IMR-90 (cell line): ENCODE measurements around the gene ZC3H15. TPM values are rescaled to one million over a fixed set of nuclear protein-coding genes. Genes with fewer than 3 reads are reported as not detected.

Experiments used
- ATAC-seq: fragments of 200-7000 bp; cut with Tn5 transposase; 2 replicates; pipeline ENCODE4 v1.9.1; 2020; ENCODE audit warnings: low read depth, mild to moderate bottlenecking, moderate library complexity
- BruUV-seq: library from RNA; stranded (reverse); fragments of 400-500 nt; replicated peaks from 2 replicates; lab custom pipeline; 2021; lab: Mats Ljungman, UMichigan
- CTCF ChIA-PET: fragments of 300-600 bp; formaldehyde crosslinking; extraction: SDS; loops from one replicate; lab custom pipeline; 2021; ENCODE audit warnings: antibody characterized with exemption; lab: Yijun Ruan, JAX
- POLR2A ChIA-PET: fragments of 300-600 bp; sonication (Branson Sonifier 250); formaldehyde crosslinking; loops from one replicate; lab custom pipeline; 2022; ENCODE audit warnings: antibody characterized with exemption; ENCODE audit not compliant: unreplicated experiment; lab: Charles Lee
- DNase-seq: peaks from one replicate; pipeline ENCODE4 v3.0.0; 2013
- H2AFZ ChIP-seq: replicated peaks from 2 replicates; pipeline ENCODE3; 2013; ENCODE audit warnings: low read length, mild to moderate bottlenecking; ENCODE audit not compliant: poor library complexity
- H2AK5ac ChIP-seq: 2 replicates; pipeline ENCODE4 v1.6.1; 2013; ENCODE audit warnings: low read depth, low read length, inconsistent platforms
- H2AK9ac ChIP-seq: replicated peaks from 2 replicates; pipeline ENCODE3; 2013; ENCODE audit warnings: mild to moderate bottlenecking, low read depth, low read length, moderate library complexity; ENCODE audit not compliant: poor library complexity
- H2BK120ac ChIP-seq: 2 replicates; pipeline ENCODE4 v1.6.1; 2013; ENCODE audit warnings: low read depth, low read length, inconsistent platforms
- H2BK15ac ChIP-seq: 3 replicates; pipeline ENCODE4 v1.6.1; 2013; ENCODE audit warnings: low read depth, low read length, inconsistent platforms
- H2BK20ac ChIP-seq: 2 replicates; pipeline ENCODE4 v1.6.1; 2013; ENCODE audit warnings: low read depth, mild to moderate bottlenecking, inconsistent platforms, low read length, moderate library complexity
- H2BK5ac ChIP-seq: 2 replicates; pipeline ENCODE4 v1.6.1; 2013; ENCODE audit warnings: mild to moderate bottlenecking, low read depth, low read length, inconsistent platforms; ENCODE audit not compliant: poor library complexity, severe bottlenecking
- H3K14ac ChIP-seq: replicated peaks from 2 replicates; pipeline ENCODE4 v1.6.1; 2013; ENCODE audit warnings: low read depth, low read length, inconsistent platforms
- H3K18ac ChIP-seq: 2 replicates; pipeline ENCODE4 v1.6.1; 2013; ENCODE audit warnings: low read depth, low read length, control low read depth
- H3K23ac ChIP-seq: 2 replicates; pipeline ENCODE4 v1.6.1; 2013; ENCODE audit warnings: low read depth, low read length, inconsistent platforms
- H3K27ac ChIP-seq: 2 replicates; pipeline ENCODE4 v1.5.1; 2013; ENCODE audit warnings: mild to moderate bottlenecking, control low read depth, low read length; ENCODE audit not compliant: insufficient read depth
- H3K27me3 ChIP-seq: 2 replicates; pipeline ENCODE4 v1.6.1; 2013; ENCODE audit warnings: low read length; ENCODE audit not compliant: control insufficient read depth, insufficient read depth
- H3K36me3 ChIP-seq: 2 replicates; pipeline ENCODE4 v1.6.1; 2013; ENCODE audit warnings: low read length, mixed read lengths; ENCODE audit not compliant: control insufficient read depth, insufficient read depth
- H3K4ac ChIP-seq: 2 replicates; pipeline ENCODE4 v1.6.1; 2013; ENCODE audit warnings: low read depth, low read length, inconsistent platforms
- H3K4me1 ChIP-seq: 2 replicates; pipeline ENCODE4 v1.6.1; 2013; ENCODE audit warnings: low read length, mixed read lengths; ENCODE audit not compliant: control insufficient read depth, insufficient read depth
- H3K4me2 ChIP-seq: 2 replicates; pipeline ENCODE4 v1.6.1; 2013; ENCODE audit warnings: low read depth, mild to moderate bottlenecking, control low read depth, low read length, moderate library complexity
- H3K4me3 ChIP-seq: 2 replicates; pipeline ENCODE4 v1.5.1; 2013; ENCODE audit warnings: low read depth, mild to moderate bottlenecking, control low read depth, low read length, moderate library complexity; ENCODE audit not compliant: insufficient read depth
- H3K56ac ChIP-seq: 2 replicates; pipeline ENCODE4 v1.6.1; 2013; ENCODE audit warnings: low read length, inconsistent platforms; ENCODE audit not compliant: insufficient read depth; ENCODE audit errors: extremely low read depth
- H3K79me1 ChIP-seq, 2 experiments: 2 replicates each; pipeline ENCODE4 v1.6.1; 2013; ENCODE audit warnings: low read length in 2 of 2, inconsistent platforms in 1 of 2, low read depth in 1 of 2
- H3K9ac ChIP-seq: 2 replicates; pipeline ENCODE4 v1.6.1; 2013; ENCODE audit warnings: low read depth, low read length, control low read depth
- H3K9me1 ChIP-seq: 2 replicates; pipeline ENCODE4 v1.6.1; 2013; ENCODE audit warnings: low read length, inconsistent platforms; ENCODE audit not compliant: insufficient read depth
- H3K9me3 ChIP-seq: 2 replicates; pipeline ENCODE4 v1.6.1; 2013; ENCODE audit warnings: low read length; ENCODE audit not compliant: control insufficient read depth, insufficient read depth
- H4K20me1 ChIP-seq: 2 replicates; pipeline ENCODE4 v1.6.1; 2013; ENCODE audit warnings: low read length, inconsistent platforms; ENCODE audit not compliant: insufficient read depth
- H4K5ac ChIP-seq: 2 replicates; pipeline ENCODE4 v1.6.1; 2013; ENCODE audit warnings: mild to moderate bottlenecking, low read depth, low read length, control low read depth
- H4K8ac ChIP-seq, 2 experiments: 2 replicates each; pipeline ENCODE4 v1.6.1; 2013; ENCODE audit warnings: low read depth in 2 of 2, low read length in 2 of 2, control low read depth in 1 of 2, inconsistent platforms in 1 of 2
- H4K91ac ChIP-seq: 2 replicates; pipeline ENCODE4 v1.6.1; 2013; ENCODE audit warnings: low read depth, low read length, inconsistent platforms; ENCODE audit not compliant: insufficient read depth
- MXI1 ChIP-seq: IDR thresholded peaks from 2 replicates; pipeline ENCODE4 v1.6.1; 2012; ENCODE audit warnings: low read depth, mild to moderate bottlenecking, low read length, moderate library complexity, borderline replicate concordance
- RCOR1 ChIP-seq: IDR thresholded peaks from 2 replicates; pipeline ENCODE4 v1.6.1; 2012; ENCODE audit warnings: mild to moderate bottlenecking, low read length, improper control_type of control experiment; ENCODE audit not compliant: insufficient replicate concordance
- RFX5 ChIP-seq: IDR thresholded peaks from 2 replicates; pipeline ENCODE4 v1.8.0; 2012; ENCODE audit warnings: low read depth, mild to moderate bottlenecking, low read length, moderate library complexity
- WGBS, 2 experiments: methylation state at CpG; one replicate each; pipeline versions ENCODE4 v1.1.5 to v1.1.7; 2013; ENCODE audit warnings: missing lambda C conversion rate in 2 of 2; ENCODE audit not compliant: insufficient read length in 1 of 2; ENCODE audit errors: extremely low coverage in 2 of 2; 5-methylcytosine and 5-hydroxymethylcytosine counted together
- dilution Hi-C: fragments of 300-500 bp; cut with HindIII; formaldehyde crosslinking; loops from one replicate; pipeline ENCODE4 v1.14.3; 2018; ENCODE audit warnings: low sequenced_read_pairs; ENCODE audit not compliant: unreplicated experiment
- in situ Hi-C: fragments of 300-500 bp; cut with MboI; formaldehyde crosslinking; loops from 3 replicates; pipeline ENCODE4 v1.14.3; 2019; ENCODE audit warnings: low sequenced_read_pairs, inconsistent platforms, mixed read lengths
- intact Hi-C: fragments of 100-400 bp; cut with micrococcal nuclease; formaldehyde crosslinking; loops from 2 replicates; pipeline ENCODE4 v1.10.0; 2022
- polyA plus RNA-seq, 3 experiments: library from polyadenylated mRNA; depleted of rRNA; stranded (reverse); fragments of >200 nt; gene quantifications; 2 replicates each; pipeline ENCODE4 v1.2.3, GENCODE V29; 2012; ENCODE audit warnings: low replicate concordance in 1 of 3
- total RNA-seq: library from RNA; depleted of rRNA; stranded (reverse); fragments of >200 nt; gene quantifications from 2 replicates; pipeline ENCODE4 v1.2.3, GENCODE V29; 2012
- TF ChIP-seq, protein P1 (sequence below): fragments of 150-350 bp; IDR thresholded peaks from 2 replicates; pipeline ENCODE4 v1.6.1; 2017; ENCODE audit warnings: mild to moderate bottlenecking, antibody characterized with exemption, low read length, low read depth

ZC3H15 gene
- total and polyA plus RNA-seq, 2 of the 4 experiments (the other 2 are of a cell fraction), result 22.9 to 47.4 TPM

DNA sequence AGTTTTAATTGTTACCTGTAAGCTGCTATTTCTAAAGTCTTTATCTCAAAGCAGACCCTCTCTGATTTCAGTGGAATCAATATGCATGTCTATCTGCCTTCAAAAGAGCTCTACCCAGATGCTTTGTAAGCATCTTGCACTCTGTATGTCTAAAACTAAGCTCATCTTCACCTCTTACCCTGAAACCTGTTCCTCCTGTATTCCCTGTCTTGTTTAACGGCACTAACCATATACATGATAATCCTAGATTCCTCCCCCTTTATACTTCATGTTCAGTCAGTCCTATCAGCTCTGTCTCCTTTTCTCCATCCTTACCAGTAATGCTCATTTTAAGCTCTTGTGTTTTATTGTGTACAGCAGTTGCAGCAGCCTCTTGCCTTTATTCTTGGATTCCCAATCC lies 12.8 kb downstream of the ZC3H15 start:
- POLR2A ChIA-PET, result no interaction called here
- in situ Hi-C loops, result no loop called here
- dilution Hi-C loops, result no loop called here
- Histone ChIP-seq H3K4me3 (no peak overlapping the region), H3K4ac (no peak overlapping the region), H2BK120ac (no peak overlapping the region), H3K9me1 (peaks cover 4% of the 10 kb centered on the region; the same call in 1 of the 2 replicates), H2AK5ac (no peak overlapping the region), H3K4me2 (no peak overlapping the region), H3K79me1 (peaks cover 19 to 20% of the 10 kb centered on the region in 2 experiments), H3K27ac (no peak overlapping the region), H4K8ac (no peak overlapping the region), H3K9me3 (no peaks in the 10 kb centered on the region), H3K9ac (no peak overlapping the region), H3K14ac (no peak overlapping the region), H2AK9ac (no peak overlapping the region), H3K27me3 (no peaks in the 10 kb centered on the region), H2BK15ac (no peak overlapping the region), H3K36me3 (peaks cover 17% of the 10 kb centered on the region), H2BK5ac (no peak overlapping the region), H4K20me1 (peaks cover 8% of the 10 kb centered on the region), H2AFZ (no peak overlapping the region), H3K56ac (no peak overlapping the region), H2BK20ac (no peak overlapping the region), H3K23ac (no peak overlapping the region), H4K91ac (no peak overlapping the region), H3K18ac (no peak overlapping the region), H4K5ac (no peak overlapping the region), H3K4me1 (no peaks in the 10 kb centered on the region)
- 0 out of 2 replicates have a peak, but pooled peaks have one; percentile 11 for ATAC-seq
- TF ChIP-seq RFX5 (no peak), RCOR1 (no peak), MXI1 (no peak)
- TF ChIP-seq, protein P1, sequence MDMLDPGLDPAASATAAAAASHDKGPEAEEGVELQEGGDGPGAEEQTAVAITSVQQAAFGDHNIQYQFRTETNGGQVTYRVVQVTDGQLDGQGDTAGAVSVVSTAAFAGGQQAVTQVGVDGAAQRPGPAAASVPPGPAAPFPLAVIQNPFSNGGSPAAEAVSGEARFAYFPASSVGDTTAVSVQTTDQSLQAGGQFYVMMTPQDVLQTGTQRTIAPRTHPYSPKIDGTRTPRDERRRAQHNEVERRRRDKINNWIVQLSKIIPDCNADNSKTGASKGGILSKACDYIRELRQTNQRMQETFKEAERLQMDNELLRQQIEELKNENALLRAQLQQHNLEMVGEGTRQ, result no peak
- WGBS, 2 experiments, result 100% methylated on average over 1 of the region's 1 CpG; no CpG with 5 or more reads in 1 of the 2 experiments
- intact Hi-C loops, result no loop called here
- DNase-seq, result no peak
- no TSS peak for BruUV-seq
- CTCF ChIA-PET, result interaction anchor here (0.6 to 1.4 kb wide), 2 partner anchors 12 to 144 kb away, joined by 3 read pairs; no protein-coding TSS in a partner anchor
